ENCODE data around the gene TMEFF2.

- TF ChIP-seq CTCF (IDR thresholded peaks at IDR 0.05 in 8 of 11, conservative IDR thresholded peaks at IDR 0.05 in 3 of 11) (no peak), POLR2AphosphoS5 (IDR thresholded peaks at IDR 0.05) (no peak), POLR2A (IDR thresholded peaks at IDR 0.05) (no peak)
Measured at GRCh38 chr2:192072261-192072660, 122.5 kb downstream of the TMEFF2 start.

All from spleen (tissue), 7 donors.